DND-41 (cell line): ENCODE data around the gene SAMMSON.

Experiments used
- ATAC-seq: fragments of 200-7000 bp; cut with Tn5 transposase; 3 replicates; pipeline ENCODE4 v1.9.1; 2021; ENCODE audit warnings: low read depth; ENCODE audit not compliant: insufficient read depth
- DNase-seq: peaks from one replicate; pipeline ENCODE4 v3.0.0-alpha.2; 2020
- H2AFZ ChIP-seq: 2 replicates; pipeline ENCODE4 v1.6.0; 2012; ENCODE audit warnings: low read depth, low read length
- H3K27ac ChIP-seq: 2 replicates; pipeline ENCODE4 v1.5.1; 2012; ENCODE audit warnings: low read length, inconsistent platforms
- H3K27me3 ChIP-seq: fragments of 200-600 bp; sonication (generic); 2 replicates; pipeline ENCODE4 v1.6.0; 2012; ENCODE audit warnings: low read length, mild to moderate bottlenecking, inconsistent platforms; ENCODE audit not compliant: insufficient read depth, poor library complexity
- H3K36me3 ChIP-seq: 2 replicates; pipeline ENCODE4 v1.5.1; 2012; ENCODE audit warnings: low read length, inconsistent platforms; ENCODE audit not compliant: insufficient read depth
- H3K4me1 ChIP-seq: 2 replicates; pipeline ENCODE4 v1.5.1; 2012; ENCODE audit warnings: mild to moderate bottlenecking, low read length; ENCODE audit not compliant: insufficient read depth
- H3K4me2 ChIP-seq: 2 replicates; pipeline ENCODE4 v1.6.0; 2012; ENCODE audit warnings: mild to moderate bottlenecking, moderate library complexity, low read length, inconsistent platforms; ENCODE audit not compliant: insufficient read depth
- H3K4me3 ChIP-seq, 2 experiments: fragments of 200-600 bp in 1 of 2; shearing (Covaris generic) in 1 of 2; 2 replicates each; pipeline ENCODE4 v1.5.1; 2012 to 2016; ENCODE audit warnings: inconsistent platforms in 2 of 2, low read length in 2 of 2, mild to moderate bottlenecking in 2 of 2, low read depth in 1 of 2, moderate library complexity in 1 of 2
- H3K79me2 ChIP-seq: 2 replicates; pipeline ENCODE4 v1.6.0; 2012; ENCODE audit warnings: low read length, inconsistent platforms; ENCODE audit not compliant: insufficient read depth
- H3K9ac ChIP-seq: 2 replicates; pipeline ENCODE4 v1.6.0; 2012; ENCODE audit warnings: low read depth, mild to moderate bottlenecking, inconsistent platforms, low read length, moderate library complexity
- H3K9me3 ChIP-seq: 2 replicates; pipeline ENCODE4 v1.5.1; 2012; ENCODE audit warnings: low read length, moderate library complexity, mild to moderate bottlenecking, inconsistent platforms; ENCODE audit not compliant: insufficient read depth, severe bottlenecking
- H4K20me1 ChIP-seq: 2 replicates; pipeline ENCODE4 v1.6.0; 2012; ENCODE audit warnings: low read length; ENCODE audit not compliant: insufficient read depth
- CTCF ChIP-seq: IDR thresholded peaks from 2 replicates; pipeline ENCODE4 v1.5.1; 2012; ENCODE audit warnings: borderline replicate concordance, low read length, moderate library complexity, mild to moderate bottlenecking; ENCODE audit not compliant: poor library complexity, severe bottlenecking; ENCODE audit errors: extremely low read depth
- EZH2 ChIP-seq: IDR thresholded peaks from 3 replicates; pipeline ENCODE4 v1.6.1; 2012; ENCODE audit warnings: borderline replicate concordance, low read depth, mild to moderate bottlenecking, moderate library complexity, low read length, inconsistent platforms; ENCODE audit not compliant: severe bottlenecking

The SAMMSON gene

GRCh38 chr3:69999140-70000027 lies at the start of gene SAMMSON:
Gene SAMMSON, plus strand, starts transcription at chr3:69999733.
- no peaks in the 10 kb centered on the region for H3K9me3 ChIP-seq
- ATAC-seq (no peak), DNase-seq (no peak)
- no peak within 1 kb of the TSS for H2AFZ ChIP-seq
- no peaks in the 10 kb centered on the region for H3K79me2 ChIP-seq
- no peak within 1 kb of the TSS for H3K4me2 ChIP-seq
- H3K4me1 ChIP-seq: no peaks in the 10 kb centered on the region
- TF ChIP-seq EZH2 (no peak), CTCF (no peak)
- no peaks in the 10 kb centered on the region for H4K20me1 ChIP-seq
- no peak within 1 kb of the TSS for H3K27ac ChIP-seq
- no peak within 1 kb of the TSS for H3K4me3 ChIP-seq
- no peaks in the 10 kb centered on the region for H3K27me3 ChIP-seq
- no peak within 1 kb of the TSS for H3K9ac ChIP-seq
- H3K36me3 ChIP-seq: no peaks in the 10 kb centered on the region

DNA sequence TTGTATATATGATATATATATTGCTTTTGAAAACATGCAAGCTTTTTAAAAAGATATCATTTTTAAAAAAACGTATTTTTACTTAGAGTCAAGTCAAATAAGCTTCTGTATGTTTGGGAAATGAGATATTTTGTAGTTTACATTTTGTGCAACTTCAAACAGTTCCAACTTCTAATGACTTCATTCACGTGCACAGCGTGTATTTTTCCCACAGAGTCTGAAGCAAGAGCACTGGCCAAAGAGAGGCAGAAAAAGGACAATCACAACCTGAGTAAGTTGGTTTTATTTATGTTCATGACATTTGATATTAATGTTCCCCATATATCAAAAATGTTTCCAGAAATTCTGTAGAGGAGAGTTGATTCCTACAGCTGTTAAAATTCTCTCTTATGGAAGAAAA lies 47.9 kb upstream of the SAMMSON start:
- DNase-seq: no peak
- no peak overlapping the region for H3K4me3 ChIP-seq
- H2AFZ ChIP-seq: no peak overlapping the region
- no peak overlapping the region for H3K4me2 ChIP-seq
- no peaks in the 10 kb centered on the region for H3K4me1 ChIP-seq
- H4K20me1 ChIP-seq: no peaks in the 10 kb centered on the region
- no peak overlapping the region for H3K9ac ChIP-seq
- TF ChIP-seq CTCF (no peak), EZH2 (no peak)
- H3K27me3 ChIP-seq: peaks cover 12% of the 10 kb centered on the region
- no peak overlapping the region for H3K27ac ChIP-seq
- ATAC-seq: no peak
- no peaks in the 10 kb centered on the region for H3K36me3 ChIP-seq
- no peaks in the 10 kb centered on the region for H3K79me2 ChIP-seq
- no peaks in the 10 kb centered on the region for H3K9me3 ChIP-seq

GRCh38 chr3:69959581-69959980 lies 40.0 kb upstream of the SAMMSON start:
- no peak overlapping the region for H3K4me3 ChIP-seq
- no peak overlapping the region for H3K9ac ChIP-seq
- no peak for TF ChIP-seq EZH2
- no peak for TF ChIP-seq CTCF
- ATAC-seq: no peak
- H3K4me1 ChIP-seq: no peaks in the 10 kb centered on the region
- H3K79me2 ChIP-seq: no peaks in the 10 kb centered on the region
- H2AFZ ChIP-seq: no peak overlapping the region
- H3K36me3 ChIP-seq: no peaks in the 10 kb centered on the region
- H3K9me3 ChIP-seq: no peaks in the 10 kb centered on the region
- no peak overlapping the region for H3K27ac ChIP-seq
- H3K27me3 ChIP-seq: peaks cover 13% of the 10 kb centered on the region
- H3K4me2 ChIP-seq: no peak overlapping the region
- no peak for DNase-seq
- H4K20me1 ChIP-seq: no peaks in the 10 kb centered on the region
